Panc1 (cell line): Measurements from ENCODE around the gene ADH5. TPM values are rescaled to one million over a fixed set of nuclear protein-coding genes. Genes with fewer than 3 reads are reported as not detected.

Source experiments
- ATAC-seq: fragments of 200-7000 bp; cut with Tn5 transposase; 2 replicates; pipeline ENCODE4 v1.9.1; 2020; ENCODE audit warnings: mild to moderate bottlenecking, moderate library complexity
- BruUV-seq: library from RNA; stranded (reverse); fragments of 400-500 nt; replicated peaks from 2 replicates; lab custom pipeline; 2021; lab: Mats Ljungman, UMichigan
- CTCF ChIA-PET: fragments of 300-600 bp; sonication (Branson Sonifier 250); formaldehyde crosslinking; loops from one replicate; lab custom pipeline; 2022; ENCODE audit warnings: antibody characterized with exemption; lab: Charles Lee
- POLR2A ChIA-PET: fragments of 300-600 bp; sonication (Branson Sonifier 250); formaldehyde crosslinking; loops from one replicate; lab custom pipeline; 2022; ENCODE audit warnings: antibody characterized with exemption; lab: Charles Lee
- DNase-seq: peaks from one replicate; pipeline ENCODE4 v3.0.0-alpha.2; 2010; ENCODE audit warnings: low read depth, low spot score
- H3K27ac ChIP-seq: 2 replicates; pipeline ENCODE4 v1.5.1; 2011; ENCODE audit warnings: mild to moderate bottlenecking, low read length, inconsistent platforms
- H3K27me3 ChIP-seq: fragments of 200-500 bp; sonication (Bioruptor generic); 2 replicates; pipeline ENCODE4 v1.6.0; 2014; ENCODE audit warnings: low read length, inconsistent platforms; ENCODE audit not compliant: control insufficient read depth, insufficient read depth
- H3K36me3 ChIP-seq: fragments of 200-500 bp; sonication (Bioruptor generic); 2 replicates; pipeline ENCODE4 v1.5.1; 2014; ENCODE audit warnings: inconsistent platforms, mild to moderate bottlenecking, low read length, moderate library complexity; ENCODE audit not compliant: control insufficient read depth, insufficient read depth
- H3K4me1 ChIP-seq: 2 replicates; pipeline ENCODE4 v1.5.1; 2011; ENCODE audit warnings: inconsistent platforms, mild to moderate bottlenecking, low read length, moderate library complexity; ENCODE audit not compliant: control insufficient read depth, insufficient read depth
- H3K4me3 ChIP-seq, 2 experiments: 2 replicates each; pipeline ENCODE4 v1.5.1; 2011 to 2012; ENCODE audit warnings: low read depth in 2 of 2, low read length in 2 of 2, mild to moderate bottlenecking in 2 of 2, inconsistent platforms in 1 of 2, moderate library complexity in 1 of 2
- H3K9me3 ChIP-seq: fragments of 200-500 bp; sonication (Bioruptor generic); 2 replicates; pipeline ENCODE4 v1.5.1; 2014; ENCODE audit warnings: low read depth, mild to moderate bottlenecking, inconsistent platforms, low read length, moderate library complexity; ENCODE audit not compliant: control insufficient read depth, insufficient read depth
- POLR2AphosphoS5 ChIP-seq: IDR thresholded peaks from 2 replicates; pipeline ENCODE4 v1.6.1; 2012; ENCODE audit warnings: mild to moderate bottlenecking, low read depth, low read length, moderate library complexity
- SIN3A ChIP-seq: IDR thresholded peaks from 2 replicates; pipeline ENCODE4 v1.6.1; 2012; ENCODE audit warnings: low read depth, mild to moderate bottlenecking, low read length, moderate library complexity, borderline replicate concordance; ENCODE audit not compliant: insufficient read depth
- TCF7L2 ChIP-seq: IDR thresholded peaks from 2 replicates; pipeline ENCODE4 v1.6.1; 2011; ENCODE audit warnings: mild to moderate bottlenecking, low read depth, low read length, inconsistent platforms
- in situ Hi-C: cut with HindIII; loops from 2 replicates; pipeline ENCODE4 v1.10.0; 2016; ENCODE audit warnings: low sequenced_read_pairs, low pct_unique_long_range_greater_than_20kb
- intact Hi-C: fragments of 100-400 bp; cut with micrococcal nuclease; formaldehyde crosslinking; loops from one replicate; pipeline ENCODE4 v1.10.0; 2022; ENCODE audit not compliant: unreplicated experiment
- total RNA-seq: library from RNA; stranded (reverse); gene quantifications from one replicate; pipeline ENCODE4 v1.2.1, GENCODE V29; 2021; ENCODE audit not compliant: unreplicated experiment
- TF ChIP-seq, protein P1 (sequence below): fragments of 450-650 bp; IDR thresholded peaks from 2 replicates; pipeline ENCODE4 v1.5.1; 2017; ENCODE audit warnings: mild to moderate bottlenecking
- TF ChIP-seq, protein P2 (sequence below), 2 experiments: IDR thresholded peaks; 2 replicates each; pipeline ENCODE4 v1.6.1; 2011 to 2012; ENCODE audit warnings: low read depth in 2 of 2, control low read depth in 1 of 2, low read length in 1 of 2, mild to moderate bottlenecking in 1 of 2, moderate library complexity in 1 of 2; ENCODE audit not compliant: insufficient read depth in 1 of 2

The ADH5 gene
- total RNA-seq, 1 experiment from 2014 or later = 117 TPM

DNA sequence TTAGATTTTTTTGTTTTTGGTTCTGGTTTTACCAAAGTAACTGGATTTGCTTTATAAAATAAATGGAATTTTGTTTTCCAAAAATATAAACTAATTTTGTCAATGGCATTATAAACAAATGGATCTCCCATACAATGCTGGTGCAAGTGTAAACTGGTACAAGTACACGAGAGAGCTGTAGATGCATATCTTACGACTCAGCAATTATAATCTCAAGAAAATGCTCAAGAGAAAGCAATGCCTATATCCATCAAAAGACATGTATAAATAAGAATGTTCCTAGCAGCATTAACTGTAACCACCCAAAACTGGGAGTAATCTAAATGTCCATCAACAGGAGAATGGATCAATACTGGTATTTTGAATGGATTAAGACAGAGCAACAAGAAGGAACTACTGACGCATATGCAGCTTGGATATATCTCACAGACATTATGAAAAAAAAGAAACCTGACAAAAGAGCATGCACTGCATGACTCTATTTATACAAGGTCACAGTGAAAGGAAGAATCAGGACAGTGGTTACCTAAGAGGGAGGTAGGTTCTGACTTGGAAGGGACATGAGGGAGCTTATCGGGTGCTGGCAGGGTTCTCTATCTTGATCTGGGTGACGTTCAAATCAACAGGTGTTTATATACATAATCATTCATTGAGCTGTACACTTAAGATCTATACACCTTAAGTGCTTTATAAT lies 9.5 kb downstream of the ADH5 start:
- no peak for DNase-seq

DNA sequence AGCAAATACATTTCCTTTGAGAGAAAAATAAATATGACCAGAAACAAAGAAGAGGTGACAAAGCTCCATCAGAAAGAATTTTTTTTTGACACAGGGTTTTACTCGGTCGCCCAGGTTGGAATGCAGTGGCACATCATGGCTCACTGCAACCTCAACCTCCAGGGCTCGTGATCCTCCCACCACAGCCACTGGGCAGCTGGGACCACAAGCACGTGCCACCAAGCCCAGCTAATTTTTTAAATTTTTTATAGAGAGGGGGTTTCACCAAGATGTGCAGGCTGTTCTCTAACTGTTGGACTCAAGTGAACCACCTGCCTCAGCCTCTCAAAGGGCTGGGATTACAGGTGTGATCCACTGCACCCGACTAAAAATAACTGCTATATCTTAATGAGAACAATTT lies 10.3 kb downstream of the ADH5 start:
- no TSS peak for BruUV-seq
- intact Hi-C loops = no loop called here
- ATAC-seq = no peak
- no peaks in the 10 kb centered on the region for H3K4me1 ChIP-seq
- H3K36me3 ChIP-seq = peaks cover 16% of the 10 kb centered on the region
- no peak for DNase-seq
- H3K27me3 ChIP-seq = no peaks in the 10 kb centered on the region
- H3K27ac ChIP-seq = no peak overlapping the region
- H3K4me3 ChIP-seq = no peak overlapping the region
- H3K9me3 ChIP-seq = no peaks in the 10 kb centered on the region
- in situ Hi-C loops = no loop called here
- ChIA-PET POLR2A (no interaction called here), CTCF (no interaction called here)
- TF ChIP-seq, protein P1, sequence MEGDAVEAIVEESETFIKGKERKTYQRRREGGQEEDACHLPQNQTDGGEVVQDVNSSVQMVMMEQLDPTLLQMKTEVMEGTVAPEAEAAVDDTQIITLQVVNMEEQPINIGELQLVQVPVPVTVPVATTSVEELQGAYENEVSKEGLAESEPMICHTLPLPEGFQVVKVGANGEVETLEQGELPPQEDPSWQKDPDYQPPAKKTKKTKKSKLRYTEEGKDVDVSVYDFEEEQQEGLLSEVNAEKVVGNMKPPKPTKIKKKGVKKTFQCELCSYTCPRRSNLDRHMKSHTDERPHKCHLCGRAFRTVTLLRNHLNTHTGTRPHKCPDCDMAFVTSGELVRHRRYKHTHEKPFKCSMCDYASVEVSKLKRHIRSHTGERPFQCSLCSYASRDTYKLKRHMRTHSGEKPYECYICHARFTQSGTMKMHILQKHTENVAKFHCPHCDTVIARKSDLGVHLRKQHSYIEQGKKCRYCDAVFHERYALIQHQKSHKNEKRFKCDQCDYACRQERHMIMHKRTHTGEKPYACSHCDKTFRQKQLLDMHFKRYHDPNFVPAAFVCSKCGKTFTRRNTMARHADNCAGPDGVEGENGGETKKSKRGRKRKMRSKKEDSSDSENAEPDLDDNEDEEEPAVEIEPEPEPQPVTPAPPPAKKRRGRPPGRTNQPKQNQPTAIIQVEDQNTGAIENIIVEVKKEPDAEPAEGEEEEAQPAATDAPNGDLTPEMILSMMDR = no peak
- TF ChIP-seq TCF7L2 (no peak), POLR2AphosphoS5 (no peak), SIN3A (no peak)
- TF ChIP-seq, protein P2, sequence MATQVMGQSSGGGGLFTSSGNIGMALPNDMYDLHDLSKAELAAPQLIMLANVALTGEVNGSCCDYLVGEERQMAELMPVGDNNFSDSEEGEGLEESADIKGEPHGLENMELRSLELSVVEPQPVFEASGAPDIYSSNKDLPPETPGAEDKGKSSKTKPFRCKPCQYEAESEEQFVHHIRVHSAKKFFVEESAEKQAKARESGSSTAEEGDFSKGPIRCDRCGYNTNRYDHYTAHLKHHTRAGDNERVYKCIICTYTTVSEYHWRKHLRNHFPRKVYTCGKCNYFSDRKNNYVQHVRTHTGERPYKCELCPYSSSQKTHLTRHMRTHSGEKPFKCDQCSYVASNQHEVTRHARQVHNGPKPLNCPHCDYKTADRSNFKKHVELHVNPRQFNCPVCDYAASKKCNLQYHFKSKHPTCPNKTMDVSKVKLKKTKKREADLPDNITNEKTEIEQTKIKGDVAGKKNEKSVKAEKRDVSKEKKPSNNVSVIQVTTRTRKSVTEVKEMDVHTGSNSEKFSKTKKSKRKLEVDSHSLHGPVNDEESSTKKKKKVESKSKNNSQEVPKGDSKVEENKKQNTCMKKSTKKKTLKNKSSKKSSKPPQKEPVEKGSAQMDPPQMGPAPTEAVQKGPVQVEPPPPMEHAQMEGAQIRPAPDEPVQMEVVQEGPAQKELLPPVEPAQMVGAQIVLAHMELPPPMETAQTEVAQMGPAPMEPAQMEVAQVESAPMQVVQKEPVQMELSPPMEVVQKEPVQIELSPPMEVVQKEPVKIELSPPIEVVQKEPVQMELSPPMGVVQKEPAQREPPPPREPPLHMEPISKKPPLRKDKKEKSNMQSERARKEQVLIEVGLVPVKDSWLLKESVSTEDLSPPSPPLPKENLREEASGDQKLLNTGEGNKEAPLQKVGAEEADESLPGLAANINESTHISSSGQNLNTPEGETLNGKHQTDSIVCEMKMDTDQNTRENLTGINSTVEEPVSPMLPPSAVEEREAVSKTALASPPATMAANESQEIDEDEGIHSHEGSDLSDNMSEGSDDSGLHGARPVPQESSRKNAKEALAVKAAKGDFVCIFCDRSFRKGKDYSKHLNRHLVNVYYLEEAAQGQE (IDR thresholded peaks at IDR 0.05; ENCODE audit: insufficient read depth in 1 of 2, low read depth in 2 of 2, low read length in 1 of 2) = no peak

More for the DNA sequence above, 9.5 kb downstream of the ADH5 start:
- TF ChIP-seq SIN3A (no peak), POLR2AphosphoS5 (no peak), TCF7L2 (no peak)
- TF ChIP-seq, protein P1 = no peak
- TF ChIP-seq, protein P2 (IDR thresholded peaks at IDR 0.05; ENCODE audit: insufficient read depth in 1 of 2, low read depth in 2 of 2, low read length in 1 of 2) = no peak
- Histone ChIP-seq H3K4me1 (no peaks in the 10 kb centered on the region), H3K4me3 (no peak overlapping the region), H3K9me3 (no peaks in the 10 kb centered on the region), H3K36me3 (peaks cover 16% of the 10 kb centered on the region), H3K27ac (no peak overlapping the region), H3K27me3 (no peaks in the 10 kb centered on the region)
- no peak for ATAC-seq
- CTCF ChIA-PET = no interaction called here
- BruUV-seq = no TSS peak
- POLR2A ChIA-PET = no interaction called here
- intact Hi-C loops (no loop called here), in situ Hi-C loops (no loop called here)
